ENCODE results near the gene ASXL1. TPM values are rescaled to one million over a fixed set of nuclear protein-coding genes. Genes with fewer than 3 reads are reported as not detected.
"Not testable (repeated sequence)": the region's sequence is repeated elsewhere in the genome, so short reads cannot be mapped to it uniquely, and the experiment has no call there.

The ASXL1 gene
- polyA plus RNA-seq, 12 donors, result 30.9 to 63.5 (median 37.7) TPM; not detected in 1

GRCh38 chr20:32464401-32465091, 106.4 kb downstream of the ASXL1 start:
- DNase-seq, result no peak

DNA sequence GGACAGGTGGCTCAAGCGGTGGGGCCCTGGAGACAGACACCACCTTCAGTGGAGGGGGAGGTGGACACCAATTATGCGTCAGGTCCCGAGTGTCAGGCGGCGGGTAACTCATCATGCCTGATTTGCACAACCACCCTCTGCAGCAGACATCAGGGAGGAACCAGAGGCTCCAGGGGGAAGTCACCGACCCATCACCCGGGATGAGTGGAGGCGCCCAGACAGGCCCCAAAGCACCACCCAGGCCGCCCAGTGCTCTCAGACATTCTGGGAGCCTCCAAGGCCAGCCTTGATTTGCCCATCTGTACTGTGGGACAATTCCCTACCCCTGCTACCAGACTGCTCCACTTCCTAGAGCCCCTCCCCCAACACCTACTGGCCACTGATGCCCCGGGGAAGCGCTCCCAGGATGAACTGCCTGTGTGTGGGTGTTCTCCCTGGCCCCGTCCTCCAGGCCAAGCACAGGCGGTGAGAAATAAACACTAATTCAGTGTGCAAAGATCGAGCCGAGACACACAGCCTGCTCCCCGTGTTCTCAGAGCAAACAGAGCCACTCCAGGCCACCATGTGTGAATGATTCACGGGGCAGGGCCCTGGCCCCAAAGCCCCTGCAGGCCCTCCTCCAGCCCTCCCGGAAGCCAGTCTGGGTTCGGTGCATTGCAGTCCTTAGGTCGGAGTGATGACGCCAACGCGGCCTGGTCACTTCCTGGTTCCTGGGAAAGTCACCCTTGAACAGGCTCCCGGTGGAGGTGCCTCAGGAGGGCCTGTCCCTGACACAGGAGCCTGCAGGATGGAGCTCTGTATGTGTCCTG, 107.2 kb downstream of the ASXL1 start:
- no peak for DNase-seq

GRCh38 chr20:32465901-32466675, 108.0 kb downstream of the ASXL1 start:
- not testable (repeated sequence) for DNase-seq

GRCh38 chr20:32466739-32467505, 108.8 kb downstream of the ASXL1 start:
- no peak for DNase-seq

GRCh38 chr20:32467506-32468312, 109.6 kb downstream of the ASXL1 start:
- DNase-seq, result no peak

DNA sequence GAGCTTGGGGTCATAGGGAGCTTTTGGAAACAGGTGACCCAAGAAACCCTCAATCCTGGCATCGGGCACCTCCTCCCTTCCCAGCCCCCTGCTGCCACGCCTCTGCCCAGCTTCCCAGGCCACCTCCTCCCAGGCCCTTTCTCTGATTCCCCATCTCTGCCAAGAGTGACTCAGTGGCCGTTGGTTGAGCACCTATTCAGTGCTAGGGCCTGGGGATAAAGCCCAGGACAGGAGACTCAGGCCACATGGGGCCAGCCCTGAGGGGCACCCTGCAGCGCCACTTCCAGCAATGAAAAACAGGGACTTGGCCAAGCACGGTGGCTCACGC, 110.1 kb downstream of the ASXL1 start:
- DNase-seq, result no peak

DNA sequence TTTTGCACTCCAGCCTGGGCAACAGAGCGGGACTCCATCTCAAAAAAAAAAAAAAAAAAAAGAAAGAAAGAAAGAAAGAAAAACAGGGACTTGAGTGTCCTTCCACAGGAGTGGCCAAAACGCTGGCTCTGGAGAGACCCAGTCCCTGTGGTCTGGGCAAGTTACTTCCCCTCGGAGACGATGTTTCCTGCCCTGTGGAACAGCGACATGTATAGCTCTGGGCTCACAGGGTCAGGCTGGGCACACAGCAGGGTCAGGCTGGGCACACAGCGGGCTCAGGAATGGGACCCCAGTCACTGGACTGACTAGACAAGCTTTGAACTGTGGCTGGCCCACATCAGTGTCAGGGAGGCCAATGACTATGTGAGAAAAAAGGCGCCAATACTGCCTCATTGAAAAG, 110.7 kb downstream of the ASXL1 start:
- DNase-seq, result no peak

GRCh38 chr20:32470025-32470861, 112.1 kb downstream of the ASXL1 start:
- DNase-seq, result no peak

GRCh38 chr20:32470940-32471339, 112.8 kb downstream of the ASXL1 start:
- DNase-seq, result no peak

- DNase-seq, result no peak
Observed at GRCh38 chr20:32472581-32473207, 114.6 kb downstream of the ASXL1 start.

GRCh38 chr20:32473231-32474008, 115.3 kb downstream of the ASXL1 start:
- DNase-seq, result no peak

DNA sequence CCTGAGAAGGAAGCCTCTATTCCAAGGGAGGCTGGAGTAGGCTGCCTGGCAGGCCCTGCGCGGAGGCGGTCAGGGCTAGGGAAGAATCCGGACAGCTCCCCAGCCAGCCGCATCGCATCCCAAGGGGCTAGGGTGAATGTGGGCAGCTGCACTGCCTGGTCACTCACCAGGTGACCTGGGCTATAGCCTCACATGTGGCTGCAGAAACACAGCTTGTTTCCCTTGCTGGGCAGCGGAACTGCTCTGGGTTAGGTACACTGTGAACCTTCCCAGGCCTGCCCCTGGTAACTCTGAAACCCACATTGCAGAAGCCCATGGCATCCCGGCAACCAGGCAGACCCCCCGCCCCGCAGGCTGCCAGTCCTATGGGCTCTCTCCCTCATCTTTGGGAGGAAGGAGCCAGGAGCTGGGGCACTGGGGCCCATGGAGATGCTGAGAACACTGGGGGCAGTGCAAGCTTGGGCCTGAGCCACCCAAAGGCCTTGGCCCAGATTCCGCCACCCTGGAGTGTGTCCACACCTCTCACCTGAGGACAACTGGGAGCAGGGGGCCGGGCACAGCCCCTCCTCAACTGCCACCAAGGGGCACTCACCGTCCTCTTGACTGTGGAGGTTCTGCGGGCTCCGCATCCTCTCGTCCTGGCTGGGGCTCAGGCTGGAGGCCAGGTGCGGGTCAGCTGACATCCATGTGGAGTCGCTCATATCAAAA, 116.0 kb downstream of the ASXL1 start:
- DNase-seq, result no peak

DNA sequence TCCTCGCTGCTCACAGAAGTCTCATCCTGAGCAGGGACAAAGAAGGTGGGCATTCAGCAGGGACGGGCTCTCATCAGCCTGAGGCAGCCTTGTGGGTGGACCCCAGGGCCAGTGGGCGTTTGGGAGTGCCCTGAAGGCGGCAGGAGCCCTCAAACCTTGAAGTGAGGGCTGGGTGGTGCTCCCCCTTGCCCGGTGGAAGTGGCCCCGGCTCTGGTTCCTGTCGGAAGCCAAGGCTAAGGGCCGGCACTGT, 116.5 kb downstream of the ASXL1 start:
- DNase-seq, result no peak

DNA sequence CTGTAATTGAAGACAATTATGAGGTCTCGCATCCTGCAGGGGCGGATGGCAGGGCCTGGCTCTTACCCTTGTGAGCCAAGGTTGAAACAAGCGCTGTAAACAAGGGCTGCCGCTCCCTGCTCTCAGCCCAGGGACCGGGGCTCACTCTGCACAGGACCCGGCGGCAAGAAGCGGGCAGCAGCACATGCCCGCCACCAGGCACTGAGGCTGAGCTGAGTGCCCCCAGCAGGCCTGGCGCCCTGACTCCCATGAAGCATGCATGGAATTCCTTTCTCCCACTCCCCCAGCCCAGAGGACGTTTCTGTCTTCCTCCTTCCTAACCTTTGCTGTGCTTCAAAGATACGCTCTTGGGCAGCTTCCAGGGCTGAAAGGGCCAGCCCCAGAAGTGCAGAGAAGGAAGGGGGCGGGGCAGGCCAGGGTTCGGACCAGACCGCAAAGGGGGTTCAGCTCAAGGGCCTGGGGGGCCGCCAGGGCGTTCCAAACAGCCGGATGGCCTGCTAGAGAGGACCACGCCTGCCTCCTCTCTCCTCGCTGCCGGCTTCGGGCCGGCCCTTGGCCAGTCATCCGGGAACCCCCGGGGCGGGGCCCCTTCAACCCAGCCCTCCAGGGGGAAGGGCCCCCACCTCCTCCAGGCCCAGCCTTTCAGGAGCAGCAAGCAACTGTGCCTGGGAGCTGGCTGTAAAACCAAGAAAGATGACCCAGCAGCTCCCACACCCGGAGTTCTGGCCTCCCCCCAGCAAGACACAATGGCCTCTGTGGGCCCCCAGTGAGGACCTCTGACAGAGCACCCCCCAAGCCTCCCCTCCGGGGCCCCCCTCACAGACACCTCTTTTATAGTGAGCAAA, 117.1 kb downstream of the ASXL1 start:
- DNase-seq, result peak; percentile 90

DNA sequence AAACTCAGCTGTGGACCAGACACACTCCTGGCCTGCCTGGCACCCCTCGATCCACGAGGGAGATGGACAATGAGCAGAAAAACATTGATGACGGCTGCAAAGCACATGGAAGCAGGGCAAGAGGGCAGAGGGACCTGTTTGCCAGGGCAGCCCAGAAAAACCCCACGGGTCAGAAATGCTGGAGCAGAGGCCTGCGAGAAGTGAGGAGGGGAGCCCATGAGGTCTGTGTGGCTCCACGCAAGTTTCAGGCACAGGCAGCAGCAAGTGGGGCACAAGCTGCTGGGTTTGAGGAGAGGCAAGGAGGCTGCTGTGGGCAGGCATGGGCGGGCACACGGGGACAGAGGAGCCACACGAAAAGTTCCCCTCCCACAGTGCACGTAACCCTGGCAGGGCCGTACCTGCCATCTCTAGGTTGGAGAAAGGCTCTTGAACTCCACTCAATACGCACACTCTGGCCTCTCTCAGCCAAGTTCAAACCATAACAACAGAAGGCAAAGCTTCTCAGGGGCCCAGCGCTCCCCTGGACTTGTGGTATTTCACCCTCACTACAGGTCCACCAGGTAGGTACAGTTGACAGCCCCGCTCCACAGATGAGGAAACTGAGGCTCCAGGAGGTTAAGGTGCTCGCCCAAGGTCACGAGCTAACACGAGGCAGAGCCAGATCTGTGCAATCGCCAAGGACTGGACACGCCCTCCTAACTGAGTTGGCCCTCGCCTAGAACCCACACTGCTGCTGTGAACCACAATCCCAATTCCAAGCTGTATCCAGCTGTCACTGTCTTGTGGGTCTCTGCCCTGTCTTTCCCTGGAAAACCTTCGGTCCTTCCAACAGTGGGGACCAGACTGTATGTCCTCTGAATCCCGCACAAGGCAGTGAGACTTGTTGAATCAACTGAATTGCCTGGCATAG, 118.8 kb downstream of the ASXL1 start:
- no peak for DNase-seq

All from muscle of arm (tissue), 12 donors.